NCI-H1105 treated with DMSO at 0.1 percent for 48 hours (cell line): ENCODE measurements around the gene CTNNA1.
"Not testable (repeated sequence)": the region's sequence is repeated elsewhere in the genome, so short reads cannot be mapped to it uniquely, and the experiment has no call there.

Experiments used
- DNase-seq: peaks from one replicate; lab custom pipeline; 2025; lab: John Stamatoyannopoulos, UW

The CTNNA1 gene

DNA sequence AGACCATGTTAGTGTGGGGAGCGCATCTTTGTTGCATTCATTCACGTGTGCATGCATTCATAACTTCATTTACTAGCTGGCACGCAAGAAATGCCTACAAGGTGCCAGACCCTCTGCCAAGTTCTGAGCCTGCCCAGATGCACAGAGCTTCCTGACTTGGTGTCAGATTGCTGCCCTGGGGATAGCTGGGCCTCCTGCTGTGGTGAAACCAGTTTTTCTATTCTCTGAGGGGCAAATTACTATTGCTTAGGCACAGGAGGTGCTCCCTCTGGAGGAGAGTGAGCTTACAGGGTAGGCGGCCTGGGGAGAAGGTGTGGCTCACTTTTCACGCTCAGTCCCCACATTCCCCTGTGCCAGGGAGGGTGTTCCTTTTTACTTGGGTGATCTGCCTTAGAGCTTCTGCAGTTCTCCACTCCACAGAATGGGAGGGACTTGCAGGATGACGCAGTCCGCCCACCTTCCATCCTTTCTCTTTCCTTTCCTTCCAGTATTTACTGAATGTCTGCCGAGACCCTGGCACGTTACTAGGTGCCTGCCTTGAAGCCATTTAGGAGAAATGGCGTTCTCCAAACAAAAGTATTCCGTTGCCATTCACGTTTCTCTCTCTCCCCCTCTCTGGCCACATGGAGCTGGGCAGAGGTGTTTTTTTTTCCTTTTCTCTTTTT is 27.9 kb upstream of the CTNNA1 start:
- no peak for DNase-seq

DNA sequence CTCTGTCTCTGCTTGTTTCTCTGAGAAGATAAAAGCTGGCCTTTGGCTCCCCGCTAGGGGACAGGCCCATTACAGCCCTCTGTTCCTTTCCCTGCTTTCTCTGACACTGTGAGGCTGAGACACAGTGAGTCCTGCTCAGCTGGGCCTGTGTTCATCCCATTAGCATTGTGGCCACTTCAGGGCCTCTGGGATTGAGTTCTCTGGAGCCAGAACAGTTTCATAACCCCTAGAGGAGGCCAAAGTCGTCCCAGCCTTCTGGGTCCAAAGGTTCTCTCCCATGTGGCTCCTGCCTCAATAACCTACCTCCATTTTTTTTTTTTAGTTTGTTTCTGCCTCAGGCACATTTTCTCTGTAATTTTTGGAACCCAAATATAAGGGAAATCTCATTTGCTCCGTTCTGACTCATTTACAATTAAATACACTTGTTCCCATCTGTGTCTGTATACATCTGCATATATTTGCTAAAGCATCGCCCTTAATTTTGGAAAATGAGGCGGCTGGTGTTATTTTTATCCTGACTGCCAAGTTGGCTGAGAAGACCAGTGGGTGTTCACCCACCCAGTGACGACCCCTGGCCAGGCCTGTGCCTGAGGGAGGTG is 27.3 kb upstream of the CTNNA1 start:
- no peak for DNase-seq

DNA sequence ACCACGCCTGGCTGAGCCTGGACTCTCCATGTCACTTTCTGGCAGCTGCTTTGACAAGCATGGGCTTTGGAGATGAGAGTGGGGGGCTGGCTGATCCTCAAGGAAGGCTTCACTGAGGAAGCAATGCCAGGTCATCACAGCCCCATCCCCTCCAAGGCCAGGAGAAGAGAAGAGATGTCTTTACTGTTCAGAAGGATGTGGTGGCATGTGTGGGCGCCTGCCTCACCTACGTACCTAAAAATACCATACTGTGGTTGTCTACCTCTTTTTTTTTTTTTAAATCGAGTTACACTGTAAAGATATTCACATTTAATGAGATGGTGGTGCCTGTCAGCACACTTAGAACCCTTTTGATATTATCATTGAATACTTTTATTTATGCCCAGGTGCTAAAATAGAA is 26.4 kb upstream of the CTNNA1 start:
- no peak for DNase-seq

DNA sequence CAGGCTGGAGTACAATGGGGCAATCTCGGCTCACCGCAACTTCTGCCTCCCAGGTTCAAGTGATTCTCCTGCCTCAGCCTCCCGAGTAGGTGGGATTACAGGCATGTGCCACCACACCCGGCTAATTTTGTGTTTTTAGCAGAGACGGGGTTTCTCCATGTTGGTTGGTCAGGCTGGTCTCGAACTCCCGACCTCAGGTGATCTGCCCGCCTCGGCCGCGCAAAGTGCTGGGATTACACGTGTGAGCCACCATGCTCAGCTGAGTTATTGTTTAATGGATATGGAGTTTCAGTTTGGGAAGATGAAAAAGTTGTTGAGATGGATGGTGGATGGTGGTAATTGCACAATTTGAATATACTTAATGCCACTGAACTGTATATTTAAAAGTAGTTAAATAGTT is 22.7 kb upstream of the CTNNA1 start:
- not testable (repeated sequence) for DNase-seq

DNA sequence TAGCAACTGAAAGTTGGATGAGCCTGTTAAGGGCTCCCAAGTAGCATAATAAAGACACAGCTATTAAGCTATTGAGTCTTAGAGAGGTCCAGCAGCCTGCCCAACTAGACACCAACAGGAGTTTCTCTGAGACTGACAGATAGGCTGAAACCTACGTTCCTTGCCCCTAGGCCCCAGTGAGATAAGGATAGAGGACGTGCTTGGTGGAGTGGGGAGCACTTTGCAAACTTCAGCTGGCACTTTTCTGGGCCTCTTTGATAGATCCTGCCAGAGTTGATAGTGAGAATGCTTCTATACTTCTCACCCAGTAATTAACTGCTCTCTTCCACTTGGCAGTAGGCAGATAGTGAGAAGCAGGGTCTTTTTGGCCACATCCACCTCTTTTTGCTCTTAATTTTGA is 20.8 kb upstream of the CTNNA1 start:
- DNase-seq: no peak

DNA sequence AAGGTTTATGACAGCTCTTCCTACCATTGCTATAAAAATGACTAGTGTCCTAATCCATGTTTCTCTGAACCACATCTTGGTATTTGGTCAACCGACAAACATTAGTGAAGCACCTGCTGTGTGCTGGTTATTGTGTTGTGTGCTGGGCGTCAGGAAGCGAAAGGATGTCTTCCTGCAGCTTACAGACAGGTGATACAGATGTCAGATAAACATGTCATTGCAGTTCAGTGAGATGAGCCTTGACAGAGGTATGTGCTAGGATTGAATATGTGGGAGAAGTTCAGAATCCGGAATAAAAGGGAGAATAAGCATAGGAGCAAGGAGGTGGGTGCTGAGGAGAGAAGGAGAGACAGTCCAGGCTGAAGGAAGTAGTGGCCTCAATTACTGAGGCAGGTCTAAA is 20.3 kb upstream of the CTNNA1 start:
- no peak for DNase-seq

DNA sequence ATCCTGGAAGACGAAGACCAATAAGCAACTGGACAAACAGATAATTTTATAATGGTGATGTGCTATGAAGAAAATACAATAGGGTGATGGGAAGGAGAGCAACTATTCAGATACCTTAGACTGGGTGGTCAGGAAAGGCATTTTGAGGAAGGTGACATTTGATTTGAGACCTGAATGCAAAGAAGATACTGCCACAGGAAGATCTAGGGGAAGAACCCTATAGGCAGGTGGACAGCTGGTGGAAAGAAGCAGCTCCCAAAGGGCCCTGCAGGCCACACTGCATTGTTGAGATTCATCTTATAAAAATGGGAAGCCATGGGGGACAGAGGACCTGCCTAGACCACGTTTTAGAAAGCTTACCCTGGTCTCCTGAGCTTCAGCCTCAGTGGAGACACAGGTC is 19.7 kb upstream of the CTNNA1 start:
- no peak for DNase-seq

DNA sequence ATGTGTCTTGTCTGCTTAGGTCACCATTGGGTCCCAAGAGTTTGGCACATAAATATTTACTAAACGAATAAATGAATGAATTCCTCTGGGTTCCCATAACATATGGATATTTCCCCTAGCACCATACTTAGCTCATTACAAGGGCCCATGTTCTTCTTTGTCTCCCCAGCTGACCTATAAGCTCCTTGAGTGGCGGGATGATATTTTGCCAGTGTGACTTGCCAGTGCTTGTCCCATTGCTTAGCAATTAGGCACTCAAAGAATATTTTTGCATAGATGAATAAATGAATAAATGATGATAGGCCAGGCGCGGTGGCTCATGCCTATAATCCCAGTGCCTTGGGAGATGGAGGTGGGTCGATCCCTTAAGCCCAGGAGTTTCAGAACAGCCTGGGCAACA is 16.9 kb upstream of the CTNNA1 start:
- no peak for DNase-seq

DNA sequence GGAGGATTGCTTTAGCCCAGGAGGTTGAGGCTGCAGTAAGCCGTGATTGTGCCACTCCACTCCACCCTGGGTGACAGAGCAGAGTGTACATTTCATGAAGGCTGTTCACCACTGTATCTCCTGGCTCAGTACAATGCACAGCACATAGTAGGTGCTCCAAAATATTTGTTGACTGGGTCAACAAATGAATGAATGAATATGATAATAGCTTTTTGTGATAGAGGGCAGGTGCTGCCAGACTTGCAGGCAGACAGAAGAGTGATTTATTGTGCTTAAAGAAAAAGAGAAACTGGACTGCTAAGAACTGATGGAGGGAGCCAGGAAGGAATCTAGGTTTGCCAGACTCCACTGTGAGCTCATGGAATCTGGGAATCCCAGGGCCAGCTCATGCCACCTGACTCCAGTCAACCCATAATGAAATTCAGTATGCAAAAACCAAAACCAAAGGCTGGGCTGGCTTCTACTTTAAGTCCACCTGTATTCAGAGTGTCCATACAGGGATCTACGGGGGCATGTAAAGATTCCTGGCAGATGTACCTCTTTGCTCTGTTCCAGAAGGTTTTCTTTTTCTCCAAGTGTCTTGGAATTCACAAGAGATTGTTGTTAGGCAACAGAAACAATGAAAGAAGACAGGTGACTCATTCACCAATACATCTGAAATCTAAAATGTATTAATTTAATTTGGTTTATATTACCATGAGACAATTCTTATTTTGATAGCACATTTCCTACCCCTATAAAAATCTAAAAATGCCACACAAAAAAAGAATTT is 15.5 kb upstream of the CTNNA1 start:
- no peak for DNase-seq

DNA sequence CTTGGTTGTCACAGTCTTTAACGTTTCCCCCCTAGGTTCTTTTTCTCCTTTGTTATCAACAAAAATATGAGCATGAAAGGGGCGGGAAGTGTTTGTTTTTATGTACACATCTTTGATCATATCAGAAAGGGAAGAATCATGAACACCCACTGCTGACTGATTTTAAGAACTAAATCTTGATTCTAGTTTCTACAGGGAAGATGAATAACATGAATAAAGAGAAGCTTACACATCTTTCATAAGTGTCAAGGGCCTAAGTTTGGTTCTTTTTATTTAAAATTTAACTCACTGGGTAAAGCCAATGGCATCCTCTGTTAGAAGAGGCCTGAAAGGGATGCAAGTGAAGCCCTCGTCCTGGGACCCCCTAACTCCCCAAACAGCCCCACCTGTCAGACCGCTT is 14.8 kb upstream of the CTNNA1 start:
- no peak for DNase-seq

DNA sequence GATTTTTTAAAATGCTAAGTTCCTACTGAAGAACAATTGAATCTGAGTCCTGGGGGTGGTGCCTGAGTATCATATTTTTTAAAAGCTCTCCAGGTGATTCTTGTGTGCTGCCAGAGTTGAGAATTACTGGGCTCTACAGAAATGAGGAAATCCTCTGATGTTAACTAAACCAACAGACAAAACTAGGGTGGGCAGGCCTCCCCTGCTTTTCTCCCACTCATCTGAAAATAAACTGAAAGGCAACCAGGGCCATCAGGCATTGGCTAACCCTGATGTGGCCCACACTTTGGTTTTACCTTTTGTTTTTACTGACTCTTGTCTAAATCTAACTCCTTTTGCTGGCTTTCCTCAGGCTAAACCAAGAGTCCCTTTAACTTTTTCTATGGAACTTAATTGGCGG is 13.3 kb upstream of the CTNNA1 start:
- DNase-seq: no peak

DNA sequence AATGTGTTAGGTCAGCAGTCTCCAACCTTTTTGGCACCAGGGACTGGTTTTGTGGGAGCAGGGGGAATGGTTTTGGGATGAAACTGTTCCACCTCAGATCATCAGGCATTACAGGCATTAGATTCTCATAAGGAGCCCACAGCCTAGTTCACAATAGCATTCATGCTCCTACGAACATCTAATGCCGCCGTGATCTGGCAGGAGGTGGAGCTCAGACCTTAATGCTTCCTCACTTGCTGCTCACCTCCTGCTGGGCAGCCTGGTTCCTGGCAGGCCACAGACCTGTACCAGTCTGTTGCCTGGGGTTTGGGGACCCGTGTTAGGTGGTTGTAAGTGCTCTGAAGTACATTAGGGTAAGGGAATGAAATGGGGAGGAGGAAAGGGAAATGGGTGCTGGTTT is 9.7 kb upstream of the CTNNA1 start:
- DNase-seq: no peak

DNA sequence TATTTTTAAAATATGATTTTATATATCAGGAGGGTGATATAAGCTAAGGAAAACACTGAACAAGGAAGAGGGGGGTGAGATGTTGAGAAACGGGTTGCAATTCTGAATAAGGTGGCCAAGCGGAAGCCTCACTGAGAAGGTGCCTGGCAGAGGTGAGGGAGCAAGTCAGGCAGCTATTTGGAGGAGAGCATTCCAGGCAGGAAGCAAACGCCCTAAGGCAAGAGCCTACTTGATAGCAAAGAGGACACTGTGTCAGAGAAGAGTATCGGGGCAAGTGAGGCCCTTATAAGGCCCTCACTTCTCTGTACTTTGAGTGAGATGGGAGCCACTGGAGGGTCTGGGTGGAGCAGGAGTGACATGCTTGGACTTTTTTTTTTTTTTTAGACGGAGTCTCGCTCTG is 8.0 kb upstream of the CTNNA1 start:
- no peak for DNase-seq

DNA sequence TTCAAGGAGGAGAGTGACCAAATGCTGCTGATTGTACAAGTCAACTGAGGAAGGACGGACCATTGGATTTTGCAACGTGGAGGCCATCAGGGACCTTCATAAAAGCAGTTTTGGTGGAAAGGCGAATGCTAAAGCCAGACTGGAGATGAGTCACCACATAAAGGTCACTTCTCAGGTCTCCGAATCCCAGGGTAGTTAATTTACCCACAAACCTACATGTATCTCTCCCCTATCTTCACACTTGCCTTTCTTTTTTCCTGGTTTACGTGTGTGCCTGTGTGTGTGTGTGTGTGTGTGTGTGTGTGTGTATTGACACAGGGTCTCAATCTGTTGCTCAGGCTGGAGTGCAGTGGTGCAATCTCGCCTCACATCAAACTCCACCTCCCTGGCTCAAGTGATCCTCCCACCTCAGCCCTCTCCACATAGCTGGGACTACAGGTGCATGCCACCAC is 4.6 kb upstream of the CTNNA1 start:
- DNase-seq: no peak

DNA sequence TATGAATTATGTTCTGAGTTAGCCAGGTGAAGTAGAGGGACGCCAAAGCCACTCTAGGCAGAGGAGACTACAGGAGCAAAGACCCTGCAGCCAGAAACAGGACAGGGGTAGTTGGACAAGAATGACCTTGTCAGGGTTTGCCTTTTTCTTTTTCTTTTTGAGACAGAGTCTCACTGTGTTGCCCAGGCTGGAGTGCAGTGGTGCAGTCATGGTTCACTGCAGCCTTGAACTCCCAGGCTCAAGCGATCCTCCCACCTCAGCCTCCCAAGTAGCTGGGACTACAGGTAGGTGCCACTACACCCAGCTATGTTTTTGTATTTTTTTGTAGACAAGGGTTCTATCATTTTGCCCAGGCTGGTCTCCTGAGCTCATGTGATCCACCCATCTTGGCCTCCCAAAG is 1.9 kb upstream of the CTNNA1 start:
- not testable (repeated sequence) for DNase-seq

DNA sequence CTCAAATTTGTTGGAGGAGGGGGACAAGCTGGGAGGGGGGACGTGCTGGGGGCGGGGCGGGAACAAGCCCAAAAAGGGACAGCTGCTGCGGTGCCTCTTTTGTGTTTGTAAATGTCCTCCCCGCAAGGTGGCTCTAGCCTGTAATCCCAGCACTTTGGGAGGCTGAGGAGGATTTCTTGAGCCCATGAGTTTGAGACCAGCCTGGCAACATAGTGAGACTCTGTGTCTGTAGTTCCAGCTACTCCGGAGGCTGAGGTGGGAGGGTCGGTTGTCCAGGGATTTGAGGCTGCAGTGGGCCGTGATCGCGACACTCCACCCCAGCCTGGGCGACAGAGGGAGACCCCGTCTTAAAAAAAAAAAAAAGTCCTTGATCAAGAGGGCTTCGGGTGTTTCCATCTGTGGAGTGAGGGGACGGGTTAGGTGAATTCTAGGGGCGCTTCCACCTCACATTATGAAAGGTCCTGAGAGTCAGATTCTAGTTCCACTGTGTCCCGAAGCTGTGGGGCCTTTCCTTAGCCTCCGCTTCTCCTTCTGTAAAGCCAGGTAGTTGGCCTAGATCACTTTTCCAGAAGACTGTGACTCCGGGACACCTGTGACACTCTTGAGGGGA is 779 bp upstream of the CTNNA1 start:
- DNase-seq: no peak

DNA sequence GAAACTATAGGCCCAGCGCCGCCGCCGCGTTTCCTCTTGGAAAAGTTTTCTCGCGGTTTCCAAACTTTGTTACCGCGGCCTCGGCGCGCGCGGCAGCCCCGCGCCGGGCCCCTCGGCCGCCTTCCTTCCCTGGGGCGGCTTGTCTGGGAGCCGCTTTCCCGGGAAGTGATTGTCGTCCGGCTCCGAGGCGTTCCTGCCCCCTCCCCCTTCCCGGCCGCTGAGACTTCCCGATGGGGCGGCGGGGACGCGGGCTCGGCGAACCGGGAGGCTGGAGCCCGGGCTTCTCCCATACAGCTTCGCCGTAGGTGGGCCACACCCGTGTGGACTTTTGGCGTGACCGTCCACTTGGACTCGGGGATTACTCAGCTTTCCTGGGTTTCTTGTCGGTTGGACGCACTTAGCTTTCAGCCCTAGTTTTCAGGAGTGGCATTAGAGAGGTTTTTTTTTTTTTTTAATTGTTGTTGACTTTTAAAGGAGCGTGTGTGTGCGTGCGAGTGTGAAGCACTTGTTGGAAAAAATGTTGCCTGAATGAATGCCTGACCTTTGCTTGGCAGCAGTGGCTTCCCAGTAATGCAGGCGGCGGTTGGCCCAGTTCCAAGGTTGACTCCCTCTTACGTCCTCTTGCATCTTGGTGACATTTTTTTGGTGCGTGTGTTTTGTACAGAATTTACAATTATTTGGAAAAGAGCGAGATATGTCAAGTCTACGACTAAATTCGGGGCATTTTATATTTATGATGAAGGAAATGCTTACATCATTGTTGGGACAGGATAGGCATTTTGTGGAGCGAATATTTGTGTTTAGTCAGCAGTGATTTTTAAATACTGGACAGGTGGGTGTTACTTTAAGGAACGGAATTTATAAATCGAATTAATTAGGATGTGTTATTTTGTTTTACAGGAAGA is 821 bp downstream of the CTNNA1 start:
- peak; percentile 74 for DNase-seq

DNA sequence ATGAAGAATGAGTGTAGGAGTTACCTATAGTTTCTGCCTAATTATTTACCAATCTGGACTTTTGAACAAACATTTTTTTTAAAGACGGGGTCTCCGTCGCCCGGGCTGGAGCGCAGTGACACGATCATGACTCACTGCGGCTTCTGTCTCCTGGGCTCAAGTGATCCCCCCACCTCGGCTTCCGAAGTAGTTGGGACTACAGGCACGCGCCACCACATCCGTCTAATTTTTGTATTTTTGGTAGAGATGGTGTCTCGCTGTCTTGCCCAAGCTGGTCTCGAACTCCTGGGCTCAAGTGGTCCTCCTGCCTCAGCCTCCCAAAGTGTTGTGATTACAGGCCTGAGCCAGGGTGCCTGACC is 1.5 kb downstream of the CTNNA1 start:
- DNase-seq: no peak

DNA sequence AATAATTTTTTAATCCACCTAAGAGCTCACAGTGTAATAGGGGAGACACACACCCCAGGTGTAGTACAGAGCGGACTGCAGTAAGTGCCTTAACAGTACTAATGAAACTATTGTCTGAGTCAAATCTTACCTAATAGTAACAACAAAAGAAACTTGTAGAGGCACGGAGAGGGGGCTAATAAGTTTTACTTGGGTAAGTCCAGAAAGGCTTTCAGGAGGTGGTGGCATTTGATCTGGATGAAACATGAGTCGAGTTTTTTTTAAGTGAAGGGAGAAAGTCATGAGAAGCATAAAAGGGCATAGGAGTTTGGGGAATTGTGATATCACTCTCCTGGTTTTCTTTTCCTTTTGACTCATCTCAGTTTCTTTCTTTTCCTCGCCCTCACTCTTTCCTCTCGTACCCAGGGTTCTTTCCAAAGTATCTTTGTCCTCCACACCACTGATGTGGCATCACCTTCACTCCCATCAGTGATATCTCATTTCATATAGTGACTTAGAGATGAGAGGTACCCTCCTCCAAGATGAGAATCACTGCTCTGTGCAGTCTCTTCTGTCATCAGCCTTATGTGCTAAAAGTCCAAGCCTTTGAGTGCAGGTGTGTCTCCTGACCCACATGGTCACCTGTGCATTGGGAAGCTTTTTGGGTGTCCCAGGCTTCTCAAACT is 2.0 kb downstream of the CTNNA1 start:
- DNase-seq: no peak

DNA sequence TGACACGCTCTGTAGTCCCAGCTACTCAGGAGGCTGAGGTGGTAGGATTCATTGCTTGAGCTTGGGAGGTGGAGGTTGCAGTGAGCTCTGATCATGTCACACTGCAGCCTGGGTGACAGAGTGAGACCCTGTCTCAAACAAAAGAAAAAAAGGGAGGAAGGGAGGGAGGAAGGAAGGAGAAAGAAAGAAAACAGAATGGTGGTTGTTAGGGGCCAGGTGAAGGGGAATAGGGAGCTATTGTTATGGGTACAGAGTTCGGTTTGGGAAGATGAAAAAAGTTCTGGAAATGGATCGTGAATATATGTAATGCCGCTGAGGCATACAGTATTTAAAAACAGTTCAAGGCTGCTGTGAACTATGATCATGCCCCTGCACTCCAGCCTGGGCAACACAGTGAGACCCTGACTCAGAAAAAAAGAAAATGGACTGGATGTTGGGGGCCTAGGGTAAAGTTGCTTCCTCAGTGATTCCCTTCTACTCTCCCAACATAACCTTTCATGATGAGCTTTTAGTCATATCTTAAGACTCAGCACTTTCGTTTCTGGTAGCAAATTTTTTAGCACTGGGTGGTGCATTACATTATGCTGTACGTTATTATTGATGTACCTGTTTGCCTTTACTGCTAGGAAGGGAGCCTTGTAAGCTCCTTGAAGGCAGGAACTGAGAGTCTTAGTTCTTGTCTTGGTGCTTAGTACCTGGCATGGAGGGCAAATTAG is 4.0 kb downstream of the CTNNA1 start:
- no peak for DNase-seq
